Keratinocyte (primary cell): Measurements from ENCODE around the gene TJP2.

Experiments used
- CTCF ChIP-seq, 3 experiments: IDR thresholded peaks in 1 of 3; conservative IDR thresholded peaks in 1 of 3; optimal IDR thresholded peaks in 1 of 3; 2 replicates in 2 of 3; 3 replicates in 1 of 3; pipeline versions ENCODE3 to v1.5.1; 2011; ENCODE audit warnings: low read length in 3 of 3, mild to moderate bottlenecking in 3 of 3, moderate library complexity in 2 of 3, control low read depth in 1 of 3, inconsistent platforms in 1 of 3; ENCODE audit not compliant: insufficient read depth in 2 of 3; ENCODE audit errors: extremely low read depth in 1 of 3
- EZH2 ChIP-seq: IDR thresholded peaks from one replicate; pipeline ENCODE4 v1.6.1; 2012; ENCODE audit warnings: inconsistent platforms, mild to moderate bottlenecking, low read length, moderate library complexity

- no peak for TF ChIP-seq CTCF (optimal IDR thresholded peaks at IDR 0.05 in 1 of 3, IDR thresholded peaks at IDR 0.05 in 1 of 3, conservative IDR thresholded peaks at IDR 0.05 in 1 of 3; ENCODE audit: extremely low read depth in 1 of 3, insufficient read depth in 2 of 3, low read length in 3 of 3)
- no peak for TF ChIP-seq EZH2
Observed at GRCh38 chr9:69153707-69154521, 20.2 kb upstream of the TJP2 start.
